NCI-H1694 treated with DMSO at 0.1 percent for 48 hours (cell line): ENCODE measurements around the gene DEDD2.

ENCODE experiments used
- DNase-seq: peaks from one replicate; lab custom pipeline; 2025; lab: John Stamatoyannopoulos, UW

The DEDD2 gene

DNA sequence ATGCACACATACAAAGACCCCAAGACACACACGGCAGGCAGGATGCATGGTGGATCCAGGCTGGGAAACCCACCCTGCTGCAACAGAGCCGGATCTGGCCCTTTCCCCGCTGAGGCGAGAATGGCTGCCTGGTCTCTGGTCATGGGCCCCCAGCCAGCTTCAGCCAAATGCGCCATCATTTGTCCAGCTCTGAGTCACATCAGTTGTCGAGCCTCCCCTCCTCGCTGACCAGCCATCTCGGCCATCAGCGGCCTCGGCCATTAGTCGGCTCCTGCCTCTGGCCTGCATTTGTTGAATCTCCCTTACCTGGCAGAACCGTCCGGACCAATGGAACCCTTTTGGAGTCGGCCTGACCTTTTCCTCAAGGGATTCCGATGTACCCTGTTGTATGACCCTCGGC lies 46.8 kb downstream of the DEDD2 start:
- no peak for DNase-seq

DNA sequence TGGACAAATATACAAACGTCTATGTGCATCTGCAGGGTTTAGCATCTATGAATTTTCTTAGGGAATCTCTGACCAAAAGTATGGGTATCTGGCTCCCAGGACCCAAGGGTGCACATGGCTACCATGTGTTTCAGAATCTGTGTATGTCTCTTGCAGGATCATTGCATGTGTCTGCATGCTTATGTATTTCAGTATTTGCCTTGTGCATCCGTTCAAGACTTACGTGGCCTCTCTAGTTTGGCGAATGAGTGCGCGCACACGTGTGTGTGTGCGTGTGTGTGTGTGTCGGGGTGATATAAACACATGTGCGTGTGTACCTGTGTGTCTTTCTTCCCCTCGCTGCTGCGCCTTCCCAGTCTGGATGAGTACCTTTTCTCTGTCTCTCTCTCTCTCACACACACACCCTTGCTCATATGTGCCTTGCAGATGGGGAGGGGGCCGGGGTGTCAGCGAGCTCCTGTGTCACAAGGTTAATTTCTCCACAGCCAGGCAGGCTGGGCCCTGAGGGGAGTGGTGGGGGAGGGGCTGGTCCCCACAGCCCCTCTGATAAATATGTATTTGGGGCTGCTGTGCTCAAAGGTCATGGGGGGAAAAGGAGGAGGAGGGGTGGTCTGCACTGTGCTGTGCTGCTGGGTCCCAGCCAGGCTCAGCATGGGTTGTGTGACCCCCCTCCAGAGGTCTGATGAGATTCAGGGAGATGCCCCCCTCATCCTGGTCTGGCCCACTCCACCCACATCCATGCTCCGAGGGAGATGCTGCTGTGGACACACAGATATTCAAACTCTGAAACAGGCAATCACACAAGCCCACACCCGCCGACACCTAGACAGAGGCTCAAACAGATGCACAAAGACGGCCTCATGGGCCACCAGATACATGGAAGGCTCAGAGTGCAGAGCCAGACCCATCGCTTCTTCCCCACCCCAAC lies 47.7 kb downstream of the DEDD2 start:
- no peak for DNase-seq

DNA sequence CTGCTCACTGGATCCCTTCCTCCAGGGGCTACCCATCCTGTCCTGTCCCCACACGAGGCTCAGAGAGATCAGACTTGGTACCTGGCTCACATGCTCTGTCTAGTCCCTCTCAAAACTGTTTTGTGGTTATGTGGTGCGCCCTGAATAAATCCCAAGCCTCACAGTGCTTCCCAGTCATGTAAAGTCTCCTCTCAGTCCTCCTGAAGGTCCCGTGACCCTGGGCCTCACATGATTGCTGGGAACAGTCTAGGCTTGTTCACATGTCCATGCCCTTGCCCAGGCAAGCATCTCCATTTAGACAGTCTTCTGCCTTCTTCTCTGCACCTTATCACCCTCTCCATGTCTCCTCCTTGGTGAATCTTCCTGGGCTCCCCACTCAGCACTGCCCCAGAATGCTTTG lies 49.3 kb downstream of the DEDD2 start:
- no peak for DNase-seq

GRCh38 chr19:42166316-42166715 lies 51.2 kb downstream of the DEDD2 start:
- DNase-seq, result no peak

- no peak for DNase-seq
Observed at GRCh38 chr19:42165146-42165545, 52.3 kb downstream of the DEDD2 start.

DNA sequence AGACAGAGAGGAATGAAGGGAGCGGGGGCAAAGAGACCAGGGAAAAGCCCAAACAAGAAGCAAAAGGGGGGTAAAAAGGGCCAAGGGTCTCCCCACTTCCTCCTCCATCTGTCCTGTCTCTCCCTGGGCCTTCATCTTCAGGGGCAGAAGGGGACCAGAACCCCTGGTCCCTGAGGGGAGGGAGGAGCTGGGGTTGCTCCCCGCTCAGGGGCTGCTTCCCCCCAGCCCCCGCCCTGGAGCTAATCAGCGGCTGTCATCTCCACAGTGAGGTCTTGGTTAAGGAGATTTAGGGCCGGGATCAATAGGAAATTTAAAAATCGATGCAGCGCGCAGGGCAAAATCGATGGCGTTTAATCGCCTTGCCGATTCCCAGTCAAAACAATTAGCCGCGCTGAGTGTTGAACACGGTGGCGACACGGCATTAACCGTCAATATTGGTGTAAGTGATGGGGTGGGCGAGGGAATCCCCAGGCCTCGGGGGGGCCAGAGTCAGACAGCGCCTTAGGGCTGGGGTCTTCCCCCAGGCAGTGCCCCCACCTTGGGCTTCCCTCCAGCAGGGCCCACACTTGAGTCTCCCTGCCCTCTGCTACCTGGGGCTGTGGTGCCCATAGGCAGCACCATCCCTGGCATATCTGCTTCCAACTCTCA lies 55.7 kb downstream of the DEDD2 start:
- no peak for DNase-seq

GRCh38 chr19:42159942-42160341 lies 57.5 kb downstream of the DEDD2 start:
- DNase-seq, result no peak

DNA sequence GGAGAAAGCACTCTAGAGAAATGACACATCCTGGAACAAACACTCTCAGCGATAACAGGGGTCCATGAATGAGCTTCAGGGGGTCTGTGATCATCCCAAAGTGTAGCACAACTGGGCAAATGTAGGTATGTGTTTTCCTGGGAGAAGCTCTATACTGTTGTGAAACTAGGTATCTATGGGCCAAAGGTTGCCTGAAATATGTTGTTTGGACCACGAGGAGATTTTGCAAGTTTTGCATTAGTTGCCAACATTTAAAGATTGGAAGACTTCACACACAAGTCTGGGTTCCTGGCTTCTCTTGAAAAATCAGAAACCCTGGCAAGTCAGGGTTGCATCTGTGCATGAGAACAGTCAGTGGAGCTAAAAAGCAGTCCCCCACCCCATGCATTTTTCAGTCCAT lies 58.6 kb downstream of the DEDD2 start:
- no peak for DNase-seq

GRCh38 chr19:42156571-42156970 lies 60.9 kb downstream of the DEDD2 start:
- DNase-seq, result no peak

GRCh38 chr19:42155796-42156195 lies 61.7 kb downstream of the DEDD2 start:
- no peak for DNase-seq

DNA sequence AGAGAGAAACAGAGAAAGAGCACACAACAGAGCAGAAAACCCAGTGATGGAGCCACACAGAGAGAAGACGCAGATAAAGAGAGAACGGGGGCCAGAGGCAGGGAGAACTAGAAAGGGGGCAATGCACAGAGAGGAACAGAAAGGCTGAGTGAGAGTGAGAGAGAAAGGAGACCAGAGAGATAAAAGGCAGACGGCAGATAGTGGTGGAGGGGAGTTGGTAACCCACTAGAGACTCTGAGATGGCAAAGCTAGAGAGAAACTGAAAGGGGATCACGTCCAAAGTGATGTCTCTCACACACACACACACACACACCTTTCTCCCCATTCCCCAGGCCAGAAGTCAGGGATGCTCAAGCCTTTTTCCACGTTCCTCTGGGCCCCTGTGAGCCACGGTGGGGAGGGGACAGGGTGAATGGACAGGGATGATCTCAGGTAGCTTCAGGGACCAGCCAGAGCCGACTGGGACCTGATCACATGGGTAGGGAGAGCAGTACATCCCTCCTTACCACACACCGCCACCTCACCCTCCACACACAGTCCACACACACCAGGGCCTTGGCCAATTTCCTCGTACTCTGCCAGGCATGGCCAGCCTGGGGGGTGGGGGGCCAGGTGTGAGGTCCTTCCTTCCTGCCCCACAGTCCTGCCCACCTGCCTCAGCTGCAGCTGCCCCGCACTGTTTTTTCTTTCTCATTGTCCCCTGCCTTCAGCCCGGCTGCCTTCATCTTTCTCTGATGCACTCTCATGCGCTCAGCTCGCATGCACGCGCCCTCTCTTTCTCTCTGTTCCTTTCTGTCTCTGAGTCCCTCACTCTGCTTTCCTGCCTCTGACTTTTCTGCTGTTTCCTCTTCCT lies 62.8 kb downstream of the DEDD2 start:
- no peak for DNase-seq

DNA sequence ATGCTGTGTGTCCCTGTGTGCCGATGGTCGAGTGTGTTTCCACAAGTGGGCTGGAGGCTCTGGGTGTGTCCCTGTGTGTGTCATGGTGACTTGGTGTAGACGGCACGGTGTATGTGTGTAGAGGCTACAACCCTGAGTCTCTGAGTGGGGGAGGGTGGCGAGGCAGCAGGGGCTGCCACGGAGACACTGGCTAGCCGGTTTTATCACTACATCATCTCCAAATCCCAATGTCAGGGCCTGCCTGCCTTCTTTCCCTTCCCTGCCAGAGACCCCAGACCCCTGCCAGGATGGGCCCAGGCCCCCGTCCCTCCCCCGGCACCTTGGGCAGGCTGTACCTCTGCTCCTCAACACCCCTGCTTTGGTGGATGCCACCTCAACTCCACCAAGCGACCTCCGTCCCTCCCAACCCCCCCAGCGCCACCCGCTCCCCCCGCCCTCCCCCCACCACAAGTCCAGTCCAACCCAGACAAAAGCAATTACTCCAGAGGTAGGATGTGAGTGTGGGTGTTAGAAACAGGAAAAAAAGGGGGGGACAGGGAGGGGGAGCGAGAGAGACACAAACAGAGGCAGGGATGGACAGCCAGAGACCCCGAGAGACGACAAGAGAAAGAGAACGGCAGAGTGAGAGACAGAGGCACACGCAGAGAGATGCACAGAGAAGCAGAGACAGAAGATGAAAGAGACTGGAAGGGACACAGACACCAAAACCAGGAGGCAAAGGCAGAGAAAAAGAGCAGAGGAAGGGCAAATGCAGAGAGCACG lies 63.6 kb downstream of the DEDD2 start:
- no peak for DNase-seq

- no peak for DNase-seq
Observed at GRCh38 chr19:42152910-42153671, 64.4 kb downstream of the DEDD2 start.

DNA sequence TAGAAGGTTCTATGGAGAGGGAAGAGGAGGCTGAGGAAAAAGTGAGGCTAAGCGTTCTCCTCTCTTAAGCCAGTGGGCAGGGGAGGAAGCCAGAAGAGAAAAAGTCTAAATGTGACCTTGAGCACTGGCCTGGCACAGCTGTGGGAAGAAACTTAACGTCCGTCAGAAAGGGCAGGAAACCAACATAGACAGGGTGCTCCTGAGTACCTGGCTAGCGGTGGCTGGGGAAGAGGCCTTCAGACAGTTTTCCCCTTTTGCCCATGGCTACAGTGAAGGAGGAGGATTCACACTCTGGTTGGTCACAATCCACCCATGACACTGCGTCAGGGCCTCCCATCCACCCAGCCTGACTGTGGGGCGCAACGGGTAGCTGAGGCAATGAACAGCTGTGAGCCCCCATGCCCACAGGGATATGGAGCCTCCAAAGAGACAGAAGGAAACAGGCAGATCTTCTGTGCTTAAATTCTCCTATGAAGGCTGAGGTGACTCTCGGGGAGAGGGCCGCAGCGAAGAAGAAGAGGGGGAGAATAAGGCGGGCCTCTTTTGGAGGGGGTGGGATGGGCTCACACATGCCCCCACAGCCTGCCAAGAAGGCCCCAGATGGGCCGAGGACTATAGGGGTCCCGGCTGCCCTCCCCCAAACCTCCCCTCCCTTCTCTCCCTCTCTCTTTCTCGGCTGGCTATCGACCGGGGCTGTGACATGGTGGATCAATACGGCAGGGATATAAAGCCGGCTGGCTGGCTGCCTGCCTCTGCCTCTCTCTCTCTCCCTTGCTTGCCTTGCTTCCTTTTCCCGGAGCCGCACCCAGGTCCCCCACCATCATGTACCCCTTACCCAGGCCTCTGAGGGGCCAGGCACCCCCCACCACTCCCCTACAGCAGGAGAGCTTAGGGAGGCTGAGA lies 65.4 kb downstream of the DEDD2 start:
- no peak for DNase-seq

DNA sequence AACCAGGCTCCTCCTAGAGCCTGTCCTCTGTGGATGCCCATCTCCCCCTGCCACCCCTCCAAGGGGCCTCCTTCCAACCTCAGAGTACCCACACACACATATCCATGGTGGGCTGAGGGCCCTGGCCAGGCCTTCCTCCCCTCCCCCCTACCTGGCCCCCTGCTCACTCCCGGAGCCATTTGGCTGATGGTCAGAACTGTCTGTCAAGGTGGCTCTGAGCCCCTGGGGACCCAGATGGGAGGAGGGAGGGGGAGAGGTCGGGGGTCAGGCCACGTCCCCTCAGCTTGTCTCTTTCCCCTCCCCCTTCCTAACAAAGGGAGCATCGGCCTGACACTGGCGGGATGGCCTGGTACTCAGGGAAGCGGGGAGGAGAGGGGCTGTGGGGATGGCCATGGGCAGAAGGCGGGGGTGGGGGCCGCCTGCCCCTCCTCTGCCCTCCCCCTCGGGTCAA lies 66.5 kb downstream of the DEDD2 start:
- no peak for DNase-seq

DNA sequence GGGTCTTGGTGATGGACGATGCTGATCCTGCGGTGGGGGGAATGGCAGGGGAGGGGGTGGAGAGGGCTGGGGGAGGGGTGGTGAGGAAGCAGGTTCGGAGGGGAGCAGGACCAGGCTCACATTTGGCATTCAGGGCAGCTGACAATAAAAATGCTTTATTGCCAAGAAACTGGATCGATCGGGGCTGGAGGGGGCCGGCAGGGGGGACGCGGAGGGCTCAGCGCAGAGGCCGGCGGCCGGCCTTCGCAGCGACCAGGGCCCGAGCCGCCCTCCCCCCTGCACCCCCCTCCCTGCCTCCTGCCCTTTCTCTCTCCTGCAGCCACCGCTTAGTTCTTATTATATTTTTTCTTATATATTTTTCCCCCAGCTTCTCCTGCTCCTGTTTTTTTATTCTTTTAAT lies 67.1 kb downstream of the DEDD2 start:
- no peak for DNase-seq

GRCh38 chr19:42149447-42150202 lies 67.9 kb downstream of the DEDD2 start:
- DNase-seq, result no peak
